ENCODE data around the gene YPEL2.
"Not testable (repeated sequence)": the region's sequence is repeated elsewhere in the genome, so short reads cannot be mapped to it uniquely, and the experiment has no call there.

Gene YPEL2

DNA sequence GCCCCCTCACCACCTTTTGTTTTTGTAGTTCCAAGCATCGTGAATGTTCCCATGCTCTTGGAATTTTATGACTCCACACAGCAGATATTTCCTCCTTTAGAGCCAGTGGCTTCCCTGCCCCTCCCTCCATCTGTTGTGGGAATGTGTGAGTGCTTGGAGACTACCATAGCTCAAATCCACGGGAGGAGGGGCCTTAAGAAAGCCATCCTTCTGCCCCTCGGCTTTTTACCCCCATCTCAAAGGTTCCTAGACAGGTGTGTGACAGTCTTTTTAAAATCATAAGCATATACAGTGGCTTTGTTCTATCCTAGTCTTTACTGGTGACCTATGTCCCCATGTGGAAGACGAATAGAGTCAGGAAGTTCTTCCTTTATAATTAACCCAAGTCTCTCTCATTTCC is 47.2 kb downstream of the YPEL2 start:
- no peak for DNase-seq

DNA sequence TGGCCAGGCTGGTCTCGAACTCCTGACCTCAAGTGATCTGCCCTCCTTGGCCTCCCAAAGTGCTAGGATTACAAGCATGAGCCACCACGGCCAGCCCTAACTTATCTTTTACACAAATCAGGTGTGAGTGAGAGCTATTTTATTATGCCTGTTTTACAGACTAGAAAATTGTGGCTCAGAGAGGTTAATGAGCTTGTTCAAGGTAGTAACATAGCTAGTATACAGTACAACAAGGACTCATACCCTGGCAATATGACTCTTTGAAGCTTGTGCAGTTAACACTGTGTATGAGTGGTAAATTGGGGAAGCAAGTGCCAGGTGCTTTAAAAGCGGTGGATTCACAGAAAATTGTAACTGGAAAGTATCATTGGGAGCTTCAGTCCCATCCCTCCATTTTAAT is 49.0 kb downstream of the YPEL2 start:
- DNase-seq = no peak

DNA sequence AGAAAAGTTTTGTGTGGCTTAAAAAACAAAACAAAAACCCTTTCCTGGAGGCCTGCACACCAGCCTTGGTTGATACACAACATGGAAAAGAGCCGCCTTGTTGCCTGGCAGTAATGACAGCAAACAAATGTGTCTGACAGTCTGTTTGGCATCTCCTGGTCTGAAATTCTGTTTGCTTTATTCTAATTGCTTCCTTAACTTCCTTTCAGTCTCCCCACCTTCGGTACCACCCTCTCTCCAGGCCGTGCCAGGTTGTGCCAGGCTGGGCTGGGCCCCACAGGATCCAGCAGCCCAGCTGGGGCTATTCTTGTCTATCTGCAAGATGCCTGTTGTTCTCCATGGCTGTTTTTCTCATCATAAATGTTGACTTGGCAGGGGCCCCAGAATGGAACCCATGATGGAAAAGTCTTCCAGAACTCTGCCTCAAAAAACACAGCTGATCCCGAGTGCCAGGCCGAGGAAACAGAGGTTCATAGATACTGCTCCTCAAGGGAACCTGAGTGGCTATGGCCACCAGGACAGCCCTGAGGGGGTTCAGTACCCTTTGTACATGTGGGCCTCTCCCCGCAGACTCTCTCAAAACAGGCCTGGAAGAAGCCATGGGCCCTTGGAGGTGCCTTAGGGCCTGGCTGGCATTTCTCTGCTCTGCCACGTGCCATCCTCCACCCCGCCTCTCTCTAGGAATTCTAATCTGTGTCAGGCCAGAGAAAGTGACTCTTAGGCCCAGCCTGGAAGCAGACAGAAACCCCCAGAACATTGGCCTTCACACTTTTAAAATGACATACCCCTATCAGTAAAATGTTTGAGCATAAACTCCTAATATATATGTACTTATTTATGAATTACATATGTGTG is 50.5 kb downstream of the YPEL2 start:
- no peak for DNase-seq

DNA sequence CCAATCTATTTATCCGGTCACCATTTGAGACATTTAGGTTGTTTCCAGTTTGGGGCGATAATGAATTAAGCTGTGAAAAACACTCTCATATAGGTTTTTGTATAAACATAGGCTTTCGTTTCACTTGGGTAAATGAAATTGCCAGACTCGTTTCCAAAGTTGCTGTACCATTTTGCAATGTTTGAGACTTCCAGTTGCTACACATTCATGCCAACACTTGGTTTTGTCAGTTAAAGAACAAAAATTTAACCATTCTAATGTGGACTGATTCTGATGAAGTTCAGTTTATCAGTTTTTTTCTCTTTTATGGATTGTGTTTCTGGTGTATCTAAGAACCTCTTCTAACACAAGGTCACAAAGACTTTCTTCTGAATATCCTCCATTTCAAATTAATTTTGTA is 52.4 kb downstream of the YPEL2 start:
- DNase-seq = no peak

DNA sequence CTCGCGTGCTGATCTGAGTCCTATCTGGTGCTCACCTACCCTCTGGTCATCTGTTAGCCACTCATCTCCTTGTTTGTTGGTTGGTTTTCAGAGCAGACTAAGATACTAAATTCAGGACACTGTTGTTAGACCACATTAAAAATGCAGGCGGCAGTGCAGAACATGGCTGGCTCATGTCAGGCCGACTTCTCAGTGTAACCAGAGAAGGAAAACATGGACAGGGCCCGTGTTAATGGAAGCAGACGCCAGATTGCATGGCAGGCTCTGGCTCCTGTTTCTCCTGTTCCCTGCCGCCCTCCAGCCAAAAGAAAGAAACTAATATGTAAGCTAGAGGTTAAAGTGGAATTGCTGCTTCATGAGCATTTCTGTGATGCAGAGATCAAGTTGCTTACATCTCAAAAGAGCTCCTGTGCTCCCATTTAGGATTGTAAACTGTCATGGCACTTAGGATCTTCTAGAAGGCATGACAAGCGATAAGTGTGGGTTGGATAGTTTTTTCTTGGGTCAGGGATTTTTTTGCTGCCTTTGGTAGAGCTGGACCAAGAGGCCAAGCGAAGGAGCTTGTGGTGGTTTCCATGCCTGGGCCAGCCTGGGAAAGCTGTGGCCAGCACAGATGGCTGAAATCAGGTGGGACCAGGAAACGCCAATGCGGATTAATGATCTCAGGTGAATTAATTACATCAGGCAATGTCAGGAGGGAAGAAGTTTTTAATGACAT is 56.1 kb downstream of the YPEL2 start:
- DNase-seq = no peak

DNA sequence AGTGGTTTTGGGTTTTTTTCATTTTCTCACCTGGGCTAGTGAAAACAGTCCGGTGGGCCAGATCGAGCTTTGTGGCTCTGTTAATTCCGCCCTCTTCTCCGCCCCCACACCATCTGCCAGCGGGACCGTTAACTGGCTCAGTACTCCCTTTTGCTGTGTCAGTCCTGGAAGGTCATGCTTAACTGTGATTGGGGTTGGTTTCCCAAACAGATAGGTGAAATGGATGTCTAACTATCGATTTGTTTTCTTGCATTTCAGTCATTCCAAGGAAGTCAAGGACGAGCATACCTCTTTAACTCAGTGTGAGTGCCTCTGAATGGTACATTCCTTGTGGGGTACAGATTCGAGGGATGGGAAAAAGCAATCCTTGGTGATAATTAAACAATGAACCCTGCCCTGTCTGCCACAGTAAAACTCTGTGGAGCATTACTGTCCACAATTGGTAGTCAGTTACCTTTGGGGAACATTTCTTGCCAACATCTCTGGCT is 56.7 kb downstream of the YPEL2 start:
- DNase-seq = no peak

DNA sequence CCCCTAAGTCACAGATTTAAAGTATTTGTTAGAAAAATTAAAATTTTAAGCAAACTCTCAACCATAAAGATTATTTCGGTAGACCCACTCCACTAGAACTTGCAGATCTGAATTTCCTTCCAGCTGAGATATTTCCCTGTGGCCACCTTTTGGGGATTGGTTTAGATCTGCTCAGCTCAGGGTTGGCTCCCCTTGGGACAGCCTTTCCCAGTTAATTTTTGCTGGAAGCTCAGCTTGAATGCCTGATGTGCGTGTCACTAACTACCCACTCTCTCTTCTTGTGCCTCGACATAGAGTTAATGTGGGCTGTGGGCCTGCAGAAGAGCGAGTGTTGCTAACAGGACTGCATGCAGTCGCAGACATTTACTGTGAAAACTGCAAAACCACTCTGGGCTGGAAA is 57.6 kb downstream of the YPEL2 start:
- no peak for DNase-seq

DNA sequence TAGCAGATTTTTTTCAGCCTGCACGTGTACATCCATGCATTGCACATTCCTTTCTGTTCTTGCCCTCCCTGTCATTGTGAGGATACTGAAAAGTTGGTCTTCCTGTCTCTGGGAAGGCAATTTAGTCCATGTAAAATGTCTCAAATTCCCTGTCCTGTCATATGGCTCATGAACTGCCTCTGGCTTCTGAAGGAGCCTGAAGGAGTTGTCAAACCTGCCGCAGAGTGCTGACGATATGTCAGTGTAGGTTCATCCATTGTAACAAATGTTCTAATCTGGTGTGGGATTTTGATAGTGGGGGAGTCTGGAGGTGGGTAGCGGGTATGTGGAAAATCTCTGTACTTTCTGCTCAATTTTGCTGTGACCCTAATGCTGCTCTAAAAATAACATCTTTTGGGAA is 59.6 kb downstream of the YPEL2 start:
- DNase-seq = no peak

DNA sequence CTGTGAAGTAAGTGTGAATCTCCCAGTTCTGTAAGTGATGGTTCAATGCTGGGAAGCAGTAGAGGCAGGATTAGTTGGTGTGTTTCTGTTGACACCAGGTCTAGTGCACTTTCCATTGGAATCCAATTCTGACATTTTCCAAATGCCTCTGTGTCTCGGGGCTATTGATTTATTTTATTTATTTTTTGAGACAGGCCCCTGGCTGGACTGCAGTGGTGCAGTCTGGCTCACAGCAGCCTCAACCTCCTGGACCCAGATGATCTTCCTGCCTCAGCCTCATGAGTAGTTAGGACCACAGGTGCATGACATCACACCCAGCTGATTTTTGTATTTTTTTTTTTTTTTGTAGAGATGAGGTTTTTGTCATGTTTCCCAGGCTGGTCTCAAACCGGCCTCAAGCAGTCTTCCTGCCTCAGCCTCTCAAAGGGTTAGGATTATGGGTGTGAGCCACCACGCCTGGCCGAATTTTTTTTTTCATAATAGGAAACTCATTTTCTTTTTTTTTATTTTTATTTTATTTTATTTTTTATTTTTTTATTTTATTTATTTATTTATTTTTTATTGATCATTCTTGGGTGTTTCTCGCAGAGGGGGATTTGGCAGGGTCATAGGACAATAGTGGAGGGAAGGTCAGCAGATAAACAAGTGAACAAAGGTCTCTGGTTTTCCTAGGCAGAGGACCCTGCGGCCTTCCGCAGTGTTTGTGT is 61.7 kb downstream of the YPEL2 start:
- DNase-seq = no peak

DNA sequence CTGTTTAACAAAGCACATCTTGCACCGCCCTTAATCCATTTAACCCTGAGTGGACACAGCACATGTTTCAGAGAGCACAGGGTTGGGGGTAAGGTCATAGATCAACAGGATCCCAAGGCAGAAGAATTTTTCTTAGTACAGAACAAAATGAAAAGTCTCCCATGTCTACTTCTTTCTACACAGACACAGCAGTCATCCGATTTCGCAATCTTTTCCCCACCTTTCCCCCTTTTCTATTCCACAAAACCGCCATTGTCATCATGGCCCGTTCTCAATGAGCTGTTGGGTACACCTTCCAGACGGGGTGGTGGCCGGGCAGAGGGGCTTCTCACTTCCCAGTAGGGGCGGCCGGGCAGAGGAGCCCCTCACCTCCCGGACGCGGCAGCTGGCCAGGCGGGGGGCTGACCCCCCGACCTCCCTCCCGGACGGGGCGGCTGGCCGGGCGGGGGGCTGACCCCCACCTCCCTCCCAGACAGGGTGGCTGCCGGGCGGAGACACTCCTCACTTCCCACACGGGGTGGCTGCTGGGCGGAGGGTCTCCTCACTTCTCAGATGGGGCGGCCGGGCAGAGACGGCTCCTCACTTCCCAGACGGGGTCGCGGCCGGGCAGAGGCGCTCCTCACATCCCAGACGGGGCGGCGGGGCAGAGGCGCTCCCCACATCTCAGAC is 62.4 kb downstream of the YPEL2 start:
- not testable (repeated sequence) for DNase-seq

DNA sequence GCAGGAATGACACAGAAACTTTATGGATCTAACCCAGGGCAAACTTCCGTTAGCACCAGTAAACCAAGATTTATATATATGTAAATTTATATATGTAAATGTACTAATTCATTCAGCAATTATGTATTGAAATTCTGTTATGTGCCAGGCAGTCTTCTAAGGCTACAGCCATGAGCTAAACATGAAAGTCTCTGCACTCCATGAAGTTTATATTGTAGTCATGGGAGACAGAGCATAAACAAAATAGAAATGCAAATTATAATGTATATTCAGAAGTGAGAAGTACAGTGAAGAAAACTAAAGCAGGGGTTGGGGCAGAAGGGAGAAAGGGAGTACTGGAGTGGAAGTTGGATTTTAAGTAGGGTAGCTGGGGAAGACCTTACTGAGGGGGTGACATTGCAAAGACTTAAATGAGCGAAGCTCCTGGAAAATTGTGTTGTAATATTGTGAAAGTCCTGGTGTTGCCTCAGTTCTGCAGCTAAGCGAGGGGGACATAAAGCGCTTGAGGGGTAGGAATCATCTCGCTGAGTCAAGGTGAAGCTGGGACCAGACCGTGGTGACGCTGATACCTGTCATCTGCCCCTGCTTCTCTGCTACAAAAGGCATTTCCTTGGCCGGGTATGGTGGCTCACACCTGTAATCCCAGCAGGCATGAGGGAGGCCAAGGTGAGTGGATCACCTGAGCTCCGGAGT is 64.8 kb downstream of the YPEL2 start:
- no peak for DNase-seq

DNA sequence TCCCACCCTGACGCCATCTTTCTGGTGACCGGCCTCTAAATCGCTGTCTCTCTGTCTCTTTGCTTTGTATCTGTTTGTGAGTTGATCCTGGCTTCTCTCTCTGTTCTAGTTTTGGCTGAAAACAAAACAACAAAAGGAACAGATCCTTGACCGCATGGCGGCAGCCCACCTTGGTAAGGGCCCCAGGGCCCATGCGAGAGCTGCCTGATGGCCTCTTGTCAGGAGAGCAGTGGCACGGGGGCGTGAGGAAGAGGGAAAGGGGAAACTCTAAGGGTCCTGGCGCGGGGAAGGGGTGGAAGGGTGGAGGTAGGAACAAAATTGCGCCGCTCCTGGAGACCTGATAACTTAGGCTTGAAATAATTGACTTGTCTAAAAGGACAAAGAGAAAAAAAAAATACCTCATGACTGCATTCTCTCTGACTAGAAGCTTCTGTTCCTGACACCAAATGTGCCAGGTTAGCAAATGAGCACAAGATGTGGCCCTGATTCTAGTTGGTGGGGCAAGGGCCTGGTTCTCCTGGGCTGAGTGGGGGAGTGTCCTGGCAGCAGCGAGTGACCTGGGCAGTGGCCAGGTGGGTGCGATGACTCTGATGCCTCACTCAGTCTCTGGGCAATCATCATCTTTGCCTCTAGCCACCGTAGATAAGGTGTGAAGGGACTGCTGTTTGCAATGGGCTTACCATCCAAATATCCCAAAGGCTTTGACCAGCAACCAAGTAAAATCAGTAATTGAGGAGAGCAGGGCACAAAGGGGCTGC is 66.0 kb downstream of the YPEL2 start:
- no peak for DNase-seq

DNA sequence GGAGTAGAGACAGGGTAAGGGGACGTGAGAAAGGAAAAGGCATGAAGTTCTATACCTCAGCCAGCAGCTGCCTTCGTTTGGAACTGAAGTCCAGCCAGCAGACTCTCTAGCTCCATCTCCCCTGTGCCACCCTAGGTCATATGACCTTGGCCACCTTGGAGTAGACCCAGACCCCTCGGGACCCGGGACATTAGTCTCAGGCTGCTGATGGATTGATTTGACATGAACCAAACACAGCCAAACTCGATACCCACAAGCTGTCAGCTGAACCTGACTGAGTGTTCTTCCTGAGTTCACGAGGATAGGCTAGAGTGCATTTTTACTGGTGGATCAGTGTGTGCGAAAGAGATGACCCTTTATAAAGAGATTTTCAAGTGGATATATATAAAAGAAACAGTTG is 68.5 kb downstream of the YPEL2 start:
- no peak for DNase-seq

DNA sequence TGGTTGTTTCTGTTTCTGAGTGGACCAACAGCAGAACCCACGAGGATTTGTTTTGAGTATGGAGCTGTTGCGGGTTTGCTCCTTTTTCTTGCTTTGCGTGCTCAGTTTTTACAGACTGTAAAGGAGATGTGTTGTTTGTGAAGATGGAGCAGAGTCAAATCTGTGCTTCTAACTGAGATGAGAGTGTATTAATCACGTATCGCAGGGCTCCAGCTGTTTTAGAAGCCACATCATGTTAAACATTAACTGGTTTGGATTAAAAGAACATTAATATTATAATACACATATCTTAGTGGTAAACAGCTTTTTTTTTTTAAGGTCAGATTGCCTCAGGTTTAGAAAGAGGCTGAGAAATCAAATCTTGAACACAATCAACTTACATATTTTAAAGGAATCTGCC is 69.4 kb downstream of the YPEL2 start:
- no peak for DNase-seq

DNA sequence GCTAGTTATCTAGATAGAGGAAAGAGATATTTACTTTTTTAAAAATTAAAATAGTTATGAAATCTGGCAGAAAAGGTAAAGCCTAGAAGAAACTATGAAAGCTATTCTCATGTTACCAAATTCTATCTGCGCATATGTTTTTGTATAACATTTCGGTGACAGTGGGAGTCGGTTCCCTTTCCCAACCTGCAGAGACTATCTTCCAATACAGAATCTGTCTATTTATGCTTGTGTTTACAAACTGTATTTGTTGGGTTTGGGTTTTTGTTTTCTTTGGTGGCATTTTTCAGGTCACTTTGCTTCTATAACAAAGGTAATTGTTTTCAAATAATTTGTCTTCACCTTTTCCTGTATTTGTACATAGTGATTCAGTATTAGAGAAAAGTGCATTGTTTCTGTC is 69.8 kb downstream of the YPEL2 start:
- no peak for DNase-seq

DNA sequence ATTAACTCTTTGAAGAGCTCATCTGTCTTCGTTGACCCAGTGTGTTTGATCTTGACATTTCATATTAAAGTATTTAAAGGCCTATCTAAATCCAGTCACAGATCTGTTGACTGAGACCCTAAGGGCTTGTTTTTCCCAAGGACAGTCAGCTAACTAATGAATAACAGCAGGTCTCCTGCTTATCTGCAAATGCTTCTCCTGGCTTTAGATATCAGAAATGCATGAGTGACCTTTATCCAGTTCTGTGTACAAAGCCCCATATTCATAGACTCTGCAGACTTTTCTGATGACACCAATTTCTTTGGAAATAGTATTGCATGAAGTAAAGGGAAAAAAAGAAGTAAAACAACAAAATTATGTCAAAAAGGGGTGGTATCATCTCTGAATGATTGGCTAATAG is 70.3 kb downstream of the YPEL2 start:
- no peak for DNase-seq

DNA sequence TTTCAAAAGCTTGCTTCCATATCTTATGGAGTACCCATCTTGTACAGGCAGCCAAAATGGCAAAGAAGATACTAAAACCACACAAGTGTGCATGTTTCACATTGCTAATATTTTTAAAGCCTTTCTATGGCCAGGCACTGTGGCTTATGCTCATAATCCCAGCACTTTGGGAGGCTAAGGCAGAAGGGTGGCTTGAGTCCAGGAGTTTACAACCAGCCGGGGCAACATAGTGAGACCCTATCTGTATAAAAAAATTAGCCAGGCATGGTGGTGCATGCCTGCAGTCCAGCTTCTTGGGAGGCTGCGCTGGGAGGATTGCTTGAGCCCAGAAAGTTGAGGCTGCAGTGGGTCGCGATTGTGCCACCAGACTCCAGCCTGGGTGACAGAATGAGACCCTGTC is 71.3 kb downstream of the YPEL2 start:
- DNase-seq = no peak

DNA sequence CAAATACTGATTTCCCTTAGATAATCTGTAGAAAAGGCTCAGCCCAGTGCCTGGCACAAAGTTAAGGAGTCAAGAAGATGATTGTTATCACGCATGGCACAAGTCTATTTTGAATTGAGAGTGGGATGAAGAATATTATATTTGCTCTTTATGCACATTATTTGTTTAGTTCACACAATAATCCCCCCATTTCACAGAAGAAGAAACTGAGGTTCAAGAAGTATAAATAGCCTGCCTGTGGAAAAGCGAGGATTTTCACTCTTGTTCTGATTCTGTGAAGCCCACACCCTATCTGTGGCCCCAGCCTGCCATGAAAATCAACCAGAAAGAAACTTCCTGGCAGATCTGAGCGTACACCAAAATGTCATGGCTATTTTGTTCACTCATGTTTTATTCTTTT is 73.0 kb downstream of the YPEL2 start:
- no peak for DNase-seq

DNA sequence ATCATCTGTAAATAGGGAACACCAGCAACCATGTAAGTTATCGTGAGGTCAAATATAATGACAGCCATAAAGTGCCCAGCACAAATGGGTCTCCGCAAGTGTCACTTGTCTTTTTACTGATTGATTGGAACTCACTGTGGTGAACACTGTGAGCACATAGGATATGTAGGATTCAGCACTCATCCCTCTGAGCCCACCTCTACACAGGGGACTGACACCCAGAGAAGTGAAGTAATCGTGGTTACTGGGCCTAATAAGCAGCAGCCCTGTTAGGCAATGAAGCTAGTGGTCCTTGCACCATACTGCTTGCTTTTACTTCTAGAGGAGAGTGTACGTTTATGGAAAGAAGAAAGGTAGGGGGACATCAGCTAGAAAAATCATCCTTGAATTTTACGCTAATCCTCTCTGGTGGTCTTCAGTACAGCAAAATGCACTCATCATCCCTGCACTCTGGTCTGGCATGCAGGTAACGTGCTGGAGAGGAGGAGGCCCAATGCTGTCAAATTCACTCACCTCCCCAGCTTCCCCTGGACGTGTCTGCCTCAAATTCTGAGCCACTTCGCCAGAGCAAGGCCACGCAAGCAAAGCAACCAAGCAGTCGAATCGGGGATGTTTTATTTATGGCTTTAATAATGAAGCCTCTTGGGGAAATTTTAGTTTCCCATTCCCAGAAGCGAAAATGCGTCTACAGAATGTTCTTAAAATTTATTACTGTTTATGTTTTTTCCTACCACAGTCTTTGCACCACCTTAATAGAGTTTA is 74.7 kb downstream of the YPEL2 start:
- DNase-seq = no peak

DNA sequence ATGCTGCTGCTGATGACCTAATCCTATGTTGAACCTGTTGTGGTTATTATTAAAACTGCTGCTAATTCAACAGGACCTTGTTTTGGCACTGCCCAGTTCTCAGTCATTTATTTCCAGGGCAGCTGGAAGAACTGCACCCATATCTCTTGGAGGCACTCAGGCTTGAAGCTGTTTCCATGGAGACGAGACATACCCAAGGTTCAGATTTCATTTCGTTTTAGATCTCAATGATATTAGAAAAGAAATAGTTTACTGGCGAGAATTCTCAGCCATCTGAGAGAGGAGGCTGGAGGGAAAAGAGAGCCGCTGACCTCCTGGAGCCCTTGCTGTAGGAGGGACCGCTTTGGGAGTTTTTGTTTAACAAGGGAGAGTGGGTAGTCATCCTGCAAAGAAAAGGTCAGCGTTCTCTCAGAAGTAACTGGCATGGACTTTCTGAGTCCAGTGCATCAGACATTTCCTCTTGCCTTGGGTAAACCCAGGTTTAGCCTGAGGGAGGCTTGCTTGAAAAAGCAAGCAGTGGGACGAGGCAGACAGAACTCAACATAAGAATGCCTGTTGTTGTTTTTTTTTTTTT is 75.4 kb downstream of the YPEL2 start:
- DNase-seq = no peak
